Transverse colon (tissue), 3 donors: Measurements from ENCODE around the gene STAB2.

Source experiments
- CTCF ChIP-seq, 5 experiments: fragments of 200-600 bp in 3 of 5; fragments of 450-650 bp in 2 of 5; sonication (generic) in 3 of 5; IDR thresholded peaks; 1 replicate in 2 of 5; 2 replicates in 3 of 5; pipeline ENCODE4 v1.5.1; 2016 to 2017; ENCODE audit warnings: antibody characterized with exemption in 5 of 5, inconsistent platforms in 3 of 5, mild to moderate bottlenecking in 2 of 5, moderate library complexity in 1 of 5
- POLR2A ChIP-seq: fragments of 450-650 bp; IDR thresholded peaks from one replicate; pipeline ENCODE4 v1.6.1; 2016; ENCODE audit warnings: antibody characterized with exemption, mild to moderate bottlenecking, moderate library complexity

- TF ChIP-seq CTCF (IDR thresholded peaks at IDR 0.05): no peak
- TF ChIP-seq POLR2A: no peak
Observed at GRCh38 chr12:103716517-103717196, 129.6 kb downstream of the STAB2 start.
